GM21515 (cell line): ENCODE measurements around the gene NMRK1.

Source experiments
- ATAC-seq: cut with Tn5 transposase; IDR thresholded peaks from one replicate; pipeline ENCODE4 v1.9.1; 2021; ENCODE audit not compliant: unreplicated experiment

NMRK1 gene

DNA sequence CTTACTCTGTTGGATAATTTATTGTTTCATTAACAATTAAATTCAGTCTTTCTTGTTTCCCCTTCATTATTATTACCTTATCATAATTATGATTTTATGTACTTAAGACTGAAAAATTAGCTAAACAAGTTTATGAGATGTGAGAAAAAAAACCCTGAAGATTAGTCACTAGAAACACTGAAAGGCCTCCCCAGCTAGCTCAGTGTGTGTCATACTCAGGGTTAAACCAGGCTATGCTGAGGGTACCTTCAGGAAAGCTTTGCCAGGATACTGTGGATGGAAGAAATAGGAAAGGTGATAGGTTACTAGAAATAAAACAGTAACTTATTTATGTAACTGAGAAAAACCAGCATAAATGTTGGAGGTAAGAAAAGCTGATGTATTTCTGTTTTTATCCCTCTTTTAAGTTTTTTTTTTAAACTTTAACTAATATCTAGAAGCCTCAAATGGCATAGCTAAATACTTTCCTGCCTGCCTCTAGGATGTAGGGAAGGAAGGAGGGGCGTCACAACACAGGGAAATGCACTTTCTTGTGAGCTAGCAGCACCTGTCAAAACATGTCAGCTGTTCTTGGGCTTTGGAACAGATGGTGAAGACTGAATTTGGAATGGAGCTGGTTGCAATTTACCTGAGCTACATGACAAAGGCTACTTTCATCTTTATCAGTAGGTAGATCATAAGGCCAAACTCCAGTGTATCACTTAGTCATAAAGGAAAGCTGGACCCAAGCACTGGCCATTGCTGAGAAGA, 24.2 kb downstream of the NMRK1 start:
- no peak for ATAC-seq

- no peak for ATAC-seq
Measured at GRCh38 chr9:75061169-75061568, 26.8 kb downstream of the NMRK1 start.

- no peak for ATAC-seq
Measured at GRCh38 chr9:75054368-75055001, 33.5 kb downstream of the NMRK1 start.

- peak; percentile 91 for ATAC-seq
Measured at GRCh38 chr9:75053869-75054268, 34.1 kb downstream of the NMRK1 start.

DNA sequence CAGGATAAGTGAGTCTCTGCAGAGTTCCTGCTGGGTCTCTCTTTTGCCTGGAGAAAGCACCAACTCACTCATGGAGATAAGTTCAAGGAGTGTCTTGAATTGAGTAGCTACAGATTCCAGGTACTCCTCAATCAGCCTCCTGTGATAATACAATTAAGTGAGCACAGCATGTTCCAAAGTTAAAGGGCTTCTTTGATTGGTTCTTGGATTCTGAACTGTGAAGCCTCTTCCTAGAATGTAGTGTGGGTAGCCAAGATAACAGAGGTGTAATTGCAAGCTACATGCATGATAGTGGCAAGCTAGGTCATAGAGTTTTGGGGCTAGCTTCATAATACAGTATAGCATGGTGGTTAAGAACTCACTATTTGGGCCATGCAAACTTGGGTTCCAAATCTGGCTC, 36.7 kb downstream of the NMRK1 start:
- no peak for ATAC-seq

DNA sequence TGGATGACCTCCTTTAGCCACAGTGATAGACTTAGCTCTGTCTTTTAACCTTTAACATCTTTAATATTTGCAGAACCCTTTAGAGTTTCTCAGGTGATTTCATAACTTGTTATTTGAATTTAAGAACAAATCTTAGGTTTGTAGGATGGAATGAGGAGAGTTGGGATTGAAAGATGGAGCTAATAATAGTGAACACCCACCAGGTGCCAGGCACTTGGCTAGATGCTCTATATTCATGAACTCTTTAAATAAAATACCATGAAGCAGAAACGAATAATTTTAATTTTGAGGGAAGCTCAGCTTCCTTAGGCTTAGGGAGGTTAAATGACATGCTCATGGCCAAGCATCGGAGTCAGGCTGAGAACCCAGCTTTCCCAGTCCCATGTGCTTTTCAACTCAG, 40.4 kb downstream of the NMRK1 start:
- no peak for ATAC-seq

DNA sequence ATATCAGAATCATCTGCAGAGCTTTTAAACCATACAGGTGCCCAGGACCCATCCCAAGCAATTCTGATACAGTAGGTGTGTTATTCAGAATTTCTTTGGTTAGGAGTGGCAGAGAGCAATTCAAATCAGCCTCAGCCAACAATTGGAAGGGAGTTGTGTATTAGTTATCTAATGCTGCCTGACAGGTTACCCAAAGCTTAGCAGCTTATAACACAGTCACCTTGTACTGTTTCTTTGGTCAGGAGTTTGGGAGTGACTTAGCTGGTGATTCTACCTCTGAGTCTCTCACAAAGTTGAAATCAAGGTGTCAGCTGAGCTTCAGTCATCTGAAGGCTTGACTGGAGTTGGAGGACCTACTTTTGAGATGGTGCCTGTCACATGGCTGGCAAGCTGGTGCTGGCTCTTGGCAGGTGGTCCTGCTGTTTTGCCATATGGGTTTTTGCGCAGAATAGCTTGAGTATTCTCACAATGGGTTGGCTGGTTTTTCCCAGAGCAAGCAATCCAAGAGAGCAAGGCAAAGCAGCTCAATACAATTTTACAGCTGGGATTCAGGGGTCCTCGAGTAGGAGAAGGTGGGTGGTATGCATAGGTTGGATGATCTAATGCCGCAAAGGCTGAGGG, 41.1 kb downstream of the NMRK1 start:
- ATAC-seq, result no peak

GRCh38 chr9:75041041-75041440, 46.9 kb downstream of the NMRK1 start:
- no peak for ATAC-seq

- ATAC-seq, result no peak
Measured at GRCh38 chr9:75039801-75040200, 48.2 kb downstream of the NMRK1 start.

DNA sequence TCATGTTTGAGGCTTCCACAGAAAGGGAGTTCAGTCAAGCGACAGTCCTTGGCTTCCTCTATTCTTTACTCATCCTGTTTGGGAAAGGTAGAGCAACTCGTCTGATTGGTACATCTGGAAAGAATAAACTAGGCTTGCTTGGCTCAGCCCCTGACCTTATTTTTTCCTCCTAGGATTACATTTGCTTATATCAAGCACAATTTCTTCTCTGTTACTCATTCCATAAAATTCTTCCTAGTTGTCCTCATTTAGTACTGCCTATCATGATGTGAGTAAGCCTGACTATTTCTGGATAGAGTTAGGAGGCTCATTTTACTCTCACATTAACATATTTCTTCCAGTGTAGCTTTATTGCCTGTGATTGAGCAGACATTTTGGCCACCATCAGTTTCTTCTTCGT, 48.9 kb downstream of the NMRK1 start:
- ATAC-seq, result no peak

DNA sequence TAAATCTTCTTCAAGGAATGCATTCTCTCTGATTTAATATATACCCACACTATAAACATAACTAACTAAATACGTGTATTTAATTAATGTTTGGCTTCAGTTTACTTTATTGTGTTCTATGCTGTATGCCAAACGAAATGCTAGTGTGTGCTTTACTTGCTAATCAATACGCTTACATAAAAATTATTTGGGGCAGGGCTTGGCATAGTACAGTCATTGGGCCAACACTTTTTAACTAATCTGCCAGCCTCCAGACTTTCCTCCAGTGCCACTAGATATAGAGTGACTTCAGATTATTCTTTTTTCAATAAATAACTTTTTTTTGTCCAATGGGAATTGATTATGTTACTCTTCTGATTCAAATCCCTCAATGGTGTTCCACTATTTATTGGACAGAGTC, 51.2 kb downstream of the NMRK1 start:
- ATAC-seq, result no peak

- no peak for ATAC-seq
Measured at GRCh38 chr9:75033791-75034473, 54.0 kb downstream of the NMRK1 start.

DNA sequence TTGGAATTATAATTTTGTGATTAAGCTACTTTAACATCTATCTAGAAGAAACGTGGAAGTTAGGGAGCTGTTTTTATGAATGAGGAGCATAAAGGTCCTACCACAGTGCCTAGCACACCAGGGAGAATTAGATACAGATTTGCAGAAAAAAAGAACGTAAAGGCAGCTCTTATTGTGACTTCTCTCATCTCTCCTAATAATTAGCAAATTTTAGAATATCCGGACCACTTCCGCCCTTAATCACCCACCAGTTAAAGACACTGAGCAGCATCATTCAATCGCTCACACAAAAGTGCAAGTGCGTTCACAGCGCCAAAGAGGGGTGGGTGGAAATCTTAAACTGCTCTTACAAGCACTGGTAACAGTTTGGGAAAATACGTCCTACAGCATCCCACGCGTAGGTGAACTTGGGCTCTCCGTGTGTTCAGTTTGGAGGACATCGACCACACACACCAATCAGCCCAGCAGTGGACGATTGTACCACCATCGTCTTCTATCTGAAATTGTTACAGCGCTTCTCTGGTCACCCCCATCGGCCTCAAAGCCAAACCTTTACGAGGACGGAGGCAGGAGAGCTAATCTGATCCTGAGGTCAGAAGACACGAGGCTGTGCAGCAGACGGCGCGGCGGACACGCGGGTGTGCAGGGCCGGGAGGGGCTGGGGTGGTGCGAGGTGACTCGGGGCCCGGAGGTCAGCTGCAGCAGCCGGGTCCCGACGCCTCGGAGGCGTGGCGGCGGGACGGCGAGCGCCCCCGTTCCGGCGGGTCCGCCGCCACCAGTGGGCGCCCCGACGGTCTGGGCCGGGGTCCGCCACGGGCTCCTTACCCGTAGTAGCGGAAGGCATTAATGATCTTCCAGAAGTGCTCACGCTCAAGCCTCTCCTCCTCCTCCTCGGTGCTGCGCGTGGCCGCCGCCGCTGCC, 60.5 kb downstream of the NMRK1 start:
- ATAC-seq, result peak; percentile 41

GRCh38 chr9:75023846-75024245, 64.1 kb downstream of the NMRK1 start:
- ATAC-seq, result no peak

GRCh38 chr9:75019654-75020053, 68.3 kb downstream of the NMRK1 start:
- ATAC-seq, result no peak

GRCh38 chr9:75019022-75019421, 68.9 kb downstream of the NMRK1 start:
- ATAC-seq, result no peak

- ATAC-seq, result no peak
Measured at GRCh38 chr9:75017378-75017777, 70.6 kb downstream of the NMRK1 start.

GRCh38 chr9:75013735-75014134, 74.2 kb downstream of the NMRK1 start:
- no peak for ATAC-seq
